HCT116 (cell line): ENCODE measurements around the gene PGAP6. TPM values are rescaled to one million over a fixed set of nuclear protein-coding genes. Genes with fewer than 3 reads are reported as not detected.

Experiments
- ATAC-seq: fragments of 200-7000 bp; cut with Tn5 transposase; 2 replicates; pipeline ENCODE4 v1.9.1; 2020; ENCODE audit warnings: mild to moderate bottlenecking, moderate library complexity
- BruUV-seq: library from RNA; stranded (reverse); fragments of 400-500 nt; replicated peaks from 2 replicates; lab custom pipeline; 2021; lab: Mats Ljungman, UMichigan
- CTCF ChIA-PET: fragments of 300-600 bp; sonication (Branson Sonifier 250); formaldehyde crosslinking; loops from one replicate; lab custom pipeline; 2021; ENCODE audit warnings: antibody characterized with exemption; lab: Charles Lee
- POLR2A ChIA-PET: fragments of 300-600, 350-600 bp; sonication (Branson Sonifier 250); formaldehyde crosslinking; loops from one replicate; lab custom pipeline; 2021; ENCODE audit warnings: antibody characterized with exemption; lab: Charles Lee
- RAD21 ChIA-PET, 2 experiments: fragments of 300-600 bp; sonication (Branson Sonifier 250); formaldehyde crosslinking; loops; one replicate each; lab custom pipeline; 2023; ENCODE audit warnings: low total read pairs in 2 of 2; ENCODE audit not compliant: uncharacterized antibody in 2 of 2, unreplicated experiment in 2 of 2, low non-redundant PET in 1 of 2; lab: Charles Lee
- DNase-seq: peaks from one replicate; pipeline ENCODE4 v3.0.0-alpha.2; 2010; ENCODE audit warnings: low read depth, low spot score
- H2AFZ ChIP-seq: fragments of 200-600 bp; shearing (Covaris generic), sonication (generic); 2 replicates; pipeline ENCODE4 v1.6.1; 2017; ENCODE audit warnings: low read depth, mixed run types, mixed read lengths, antibody characterized with exemption, low read length; ENCODE audit not compliant: poor library complexity, severe bottlenecking
- H3K27ac ChIP-seq: 2 replicates; pipeline ENCODE4 v1.5.1; 2012; ENCODE audit warnings: low read depth, low read length
- H3K27me3 ChIP-seq: fragments of 200-600 bp; sonication (generic); 2 replicates; pipeline ENCODE4 v1.6.1; 2016; ENCODE audit warnings: mixed run types, low read length, mixed read lengths; ENCODE audit not compliant: insufficient read depth
- H3K36me3 ChIP-seq, 2 experiments: fragments of 200-500 bp in 1 of 2; fragments of 200-600 bp in 1 of 2; sonication (Bioruptor generic) in 1 of 2; sonication (generic) in 1 of 2; 2 replicates each; pipeline versions ENCODE4 v1.5.1 to v1.6.1; 2014 to 2016; ENCODE audit warnings: low read length in 2 of 2, inconsistent platforms in 1 of 2, mixed read lengths in 1 of 2, mixed run types in 1 of 2; ENCODE audit not compliant: insufficient read depth in 2 of 2, control insufficient read depth in 1 of 2
- H3K4me1 ChIP-seq, 2 experiments: fragments of 200-600 bp in 1 of 2; sonication (generic) in 1 of 2; 2 replicates each; pipeline versions ENCODE4 v1.5.1 to v1.6.1; 2012 to 2017; ENCODE audit warnings: low read length in 2 of 2, inconsistent platforms in 1 of 2, mild to moderate bottlenecking in 1 of 2, mixed read lengths in 1 of 2, mixed run types in 1 of 2, moderate library complexity in 1 of 2; ENCODE audit not compliant: insufficient read depth in 2 of 2, control insufficient read depth in 1 of 2
- H3K4me2 ChIP-seq: fragments of 200-600 bp; sonication (generic); 2 replicates; pipeline ENCODE4 v1.6.1; 2017; ENCODE audit warnings: mixed run types, low read length, mixed read lengths
- H3K4me3 ChIP-seq, 2 experiments: fragments of 200-600 bp in 1 of 2; sonication (generic) in 1 of 2; replicated peaks in 1 of 2; 2 replicates each; pipeline ENCODE4 v1.5.1; 2011 to 2016; ENCODE audit warnings: low read length in 2 of 2, control low read depth in 1 of 2, low read depth in 1 of 2, mild to moderate bottlenecking in 1 of 2, mixed read lengths in 1 of 2, mixed run types in 1 of 2
- H3K79me2 ChIP-seq: fragments of 200-600 bp; sonication (generic); 2 replicates; pipeline ENCODE4 v1.6.1; 2017; ENCODE audit warnings: mild to moderate bottlenecking, mixed run types, low read length, moderate library complexity, mixed read lengths; ENCODE audit not compliant: insufficient read depth
- H3K9ac ChIP-seq: fragments of 200-600 bp; sonication (generic); 2 replicates; pipeline ENCODE4 v1.6.1; 2016; ENCODE audit warnings: low read length, mixed read lengths
- H3K9me2 ChIP-seq: fragments of 200-600 bp; sonication (generic), shearing (Covaris generic); 2 replicates; pipeline ENCODE4 v1.6.1; 2017; ENCODE audit warnings: mixed run types, mild to moderate bottlenecking, moderate library complexity; ENCODE audit not compliant: insufficient read depth
- H3K9me3 ChIP-seq, 2 experiments: fragments of 200-500 bp in 1 of 2; fragments of 200-600 bp in 1 of 2; sonication (Bioruptor generic) in 1 of 2; sonication (generic) in 1 of 2; 2 replicates each; pipeline ENCODE4 v1.6.1; 2014 to 2017; ENCODE audit warnings: low read length in 2 of 2, mixed read lengths in 2 of 2, inconsistent platforms in 1 of 2, low read depth in 1 of 2, mild to moderate bottlenecking in 1 of 2, mixed run types in 1 of 2, moderate library complexity in 1 of 2; ENCODE audit not compliant: control insufficient read depth in 1 of 2, insufficient read depth in 1 of 2
- H4K20me1 ChIP-seq: fragments of 200-600 bp; sonication (generic), shearing (Covaris generic); 2 replicates; pipeline ENCODE4 v1.6.1; 2017; ENCODE audit warnings: mixed run types, mild to moderate bottlenecking, moderate library complexity; ENCODE audit not compliant: insufficient read depth
- CBX3 ChIP-seq: IDR thresholded peaks from 2 replicates; pipeline ENCODE4 v1.6.1; 2012; ENCODE audit warnings: low read depth
- CEBPB ChIP-seq: IDR thresholded peaks from 2 replicates; pipeline ENCODE4 v1.6.1; 2012; ENCODE audit warnings: low read depth
- EGR1 ChIP-seq: IDR thresholded peaks from 2 replicates; pipeline ENCODE4 v1.6.1; 2012; ENCODE audit warnings: low read depth
- ELF1 ChIP-seq: IDR thresholded peaks from 2 replicates; pipeline ENCODE4 v1.6.1; 2012; ENCODE audit warnings: low read depth, borderline replicate concordance
- EZH2 ChIP-seq: fragments of 200-600 bp; sonication (generic); IDR thresholded peaks from 2 replicates; pipeline ENCODE4 v1.6.1; 2017; ENCODE audit warnings: antibody characterized with exemption, mixed run types
- FOSL1 ChIP-seq: IDR thresholded peaks from 2 replicates; pipeline ENCODE4 v1.6.1; 2012; ENCODE audit warnings: low read depth
- POLR2AphosphoS5 ChIP-seq: IDR thresholded peaks from 2 replicates; pipeline ENCODE4 v1.6.1; 2011; ENCODE audit warnings: mild to moderate bottlenecking, low read depth, low read length, moderate library complexity
- REST ChIP-seq: IDR thresholded peaks from 2 replicates; pipeline ENCODE4 v1.6.1; 2012; ENCODE audit warnings: low read depth
- SIN3A ChIP-seq: IDR thresholded peaks from 2 replicates; pipeline ENCODE4 v1.6.1; 2012; ENCODE audit warnings: low read depth
- SP1 ChIP-seq: IDR thresholded peaks from 2 replicates; pipeline ENCODE4 v1.6.1; 2012; ENCODE audit warnings: low read depth
- SRF ChIP-seq: IDR thresholded peaks from 2 replicates; pipeline ENCODE4 v1.6.1; 2012; ENCODE audit warnings: low read depth
- TCF7L2 ChIP-seq: IDR thresholded peaks from 2 replicates; pipeline ENCODE4 v1.7.0; 2011; ENCODE audit warnings: borderline replicate concordance, inconsistent platforms; ENCODE audit not compliant: insufficient read depth, insufficient read length; ENCODE audit errors: extremely low read depth
- YY1 ChIP-seq: IDR thresholded peaks from 2 replicates; pipeline ENCODE4 v1.6.1; 2011; ENCODE audit warnings: low read length, low read depth, moderate library complexity, mild to moderate bottlenecking; ENCODE audit not compliant: insufficient replicate concordance; ENCODE audit errors: extremely low read depth
- ZBTB33 ChIP-seq: IDR thresholded peaks from 2 replicates; pipeline ENCODE4 v1.6.1; 2011; ENCODE audit warnings: mild to moderate bottlenecking, low read length, moderate library complexity; ENCODE audit not compliant: insufficient replicate concordance; ENCODE audit errors: extremely low read depth
- ZFX ChIP-seq: fragments of 450-650 bp; IDR thresholded peaks from 2 replicates; pipeline ENCODE4 v1.6.1; 2017
- ZNF274 ChIP-seq: fragments of 200-500 bp; sonication (Bioruptor generic); IDR thresholded peaks from 2 replicates; pipeline ENCODE4 v1.6.1; 2014; ENCODE audit warnings: mild to moderate bottlenecking, low read depth, low read length, inconsistent platforms
- intact Hi-C: fragments of 100-400 bp; cut with micrococcal nuclease; formaldehyde crosslinking; loops from 2 replicates; pipeline ENCODE4 v1.10.0; 2022
- total RNA-seq: library from RNA; stranded (reverse); gene quantifications from one replicate; pipeline ENCODE4 v1.2.1, GENCODE V29; 2021; ENCODE audit not compliant: unreplicated experiment

Gene PGAP6
- total RNA-seq, 1 experiment from 2014 or later: 35.4 TPM

DNA sequence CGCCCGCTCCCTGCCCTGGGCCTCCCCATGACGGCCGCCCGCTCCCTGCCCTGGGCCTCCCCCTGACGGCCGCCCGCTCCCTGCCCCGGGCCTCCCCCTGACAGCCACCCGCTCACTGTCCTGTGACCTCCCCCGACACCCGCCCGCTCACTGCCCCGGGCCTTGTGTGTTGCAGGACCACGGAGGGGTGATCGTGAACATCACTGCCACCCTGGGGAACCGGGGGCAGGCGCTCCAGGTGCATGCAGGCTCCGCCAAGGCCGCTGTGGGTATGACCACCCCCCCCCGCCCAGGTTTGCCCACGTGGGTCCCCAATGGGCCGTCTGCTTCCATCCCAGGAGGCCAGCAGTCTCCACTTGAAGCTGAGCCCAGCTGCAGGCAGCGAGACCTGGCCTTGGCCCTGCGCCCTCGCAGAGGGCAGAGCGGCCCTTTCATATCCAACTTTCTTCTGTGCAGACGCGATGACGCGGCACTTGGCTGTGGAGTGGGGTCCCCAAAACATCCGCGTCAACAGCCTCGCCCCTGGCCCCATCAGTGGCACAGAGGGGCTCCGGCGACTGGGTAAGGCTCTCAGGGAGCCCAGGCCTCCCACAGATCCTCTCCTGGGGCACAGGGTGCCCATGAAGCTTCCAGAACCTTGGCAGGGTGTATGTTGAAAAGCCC, 28.9 kb upstream of the PGAP6 start:
- H3K4me2 ChIP-seq: no peak overlapping the region
- ChIA-PET POLR2A (no interaction called here), RAD21 (no interaction called here), CTCF (no interaction called here)
- no peak overlapping the region for H2AFZ ChIP-seq
- no peaks in the 10 kb centered on the region for H3K4me1 ChIP-seq
- intact Hi-C loops: no loop called here
- BruUV-seq: no TSS peak
- H3K79me2 ChIP-seq: no peaks in the 10 kb centered on the region
- no peak overlapping the region for H3K9ac ChIP-seq
- DNase-seq (no peak), ATAC-seq (no peak)
- no peaks in the 10 kb centered on the region for H4K20me1 ChIP-seq
- H3K4me3 ChIP-seq: no peak overlapping the region
- no peaks in the 10 kb centered on the region for H3K27me3 ChIP-seq
- no peaks in the 10 kb centered on the region for H3K9me3 ChIP-seq
- H3K27ac ChIP-seq: no peak overlapping the region
- H3K9me2 ChIP-seq: no peaks in the 10 kb centered on the region
- H3K36me3 ChIP-seq: no peaks in the 10 kb centered on the region
- TF ChIP-seq CEBPB (no peak), EGR1 (no peak), YY1 (no peak), POLR2AphosphoS5 (no peak), SRF (no peak), FOSL1 (no peak), ELF1 (no peak), ZNF274 (no peak), CBX3 (no peak), SIN3A (no peak), ZBTB33 (no peak), EZH2 (no peak), TCF7L2 (no peak), ZFX (no peak), SP1 (no peak), REST (no peak)
- TF ChIP-seq, all 23 proteins: peak for 0
